Astrocyte (in vitro differentiated cells and primary cell): ENCODE results near the gene NAT9.

Source experiments
- CTCF ChIP-seq: IDR thresholded peaks from 2 replicates; pipeline ENCODE4 v1.5.1; 2011; ENCODE audit warnings: low read depth, mild to moderate bottlenecking, inconsistent platforms, low read length, moderate library complexity; ENCODE audit not compliant: insufficient read depth
- EZH2 ChIP-seq: IDR thresholded peaks from 2 replicates; pipeline ENCODE4 v1.6.1; 2012; ENCODE audit warnings: mild to moderate bottlenecking, low read length, inconsistent platforms; ENCODE audit not compliant: insufficient read depth

- TF ChIP-seq CTCF (no peak), EZH2 (no peak)
These were observed 9.8 kb upstream of the NAT9 start for GRCh38 chr17:74785981-74786360.
